Mucosa of descending colon (tissue), 3 donors: ENCODE measurements around the gene EHBP1L1. TPM values are rescaled to one million over a fixed set of nuclear protein-coding genes. Genes with fewer than 3 reads are reported as not detected.

Experiments used
- ATAC-seq: fragments of 200-7000 bp; cut with Tn5 transposase; one replicate; pipeline ENCODE4 v1.9.1; 2020; ENCODE audit warnings: mild to moderate bottlenecking, moderate library complexity
- DNase-seq, 3 donors: peaks; one replicate each; pipeline ENCODE4 v3.0.0-alpha.2; 2020
- H3K36me3 ChIP-seq: fragments of 200-600 bp; one replicate; pipeline ENCODE4 v1.8.0; 2021; ENCODE audit warnings: low read depth, mild to moderate bottlenecking
- H3K4me1 ChIP-seq: fragments of 200-600 bp; one replicate; pipeline ENCODE4 v1.8.0; 2021; ENCODE audit warnings: low read depth, mild to moderate bottlenecking
- H3K4me3 ChIP-seq: fragments of 200-600 bp; one replicate; pipeline ENCODE4 v1.8.0; 2021; ENCODE audit warnings: mild to moderate bottlenecking
- H3K9me3 ChIP-seq: fragments of 200-600 bp; one replicate; pipeline ENCODE4 v1.8.0; 2021; ENCODE audit warnings: mild to moderate bottlenecking
- CTCF ChIP-seq: fragments of 200-600 bp; IDR thresholded peaks from one replicate; pipeline ENCODE4 v1.8.0; 2022; ENCODE audit warnings: antibody characterized with exemption, mild to moderate bottlenecking
- intact Hi-C, 2 donors: fragments of 100-400 bp; cut with DNase I in 1 of 2; cut with micrococcal nuclease in 1 of 2; formaldehyde crosslinking; loops; one replicate each; pipeline versions ENCODE4 v1.11.0 to v1.11.1; 2022; cut with DNase I, micrococcal nuclease
- total RNA-seq, 3 donors: library from RNA; stranded (reverse); fragmentation: NEBNext Ultra II Directional in 2 of 3; extraction: Animal tissue kit (Norgen Biotek cat#: 25700) in 2 of 3; gene quantifications; one replicate each; pipeline versions ENCODE4 v1.2.1 to v1.2.4, GENCODE V29; 2021 to 2023
- donor health status: DM: no; HTN: no; CAD: no; lungs with moderate emphysema.
- donor health status: DM: no; HTN: no; CAD: no.
- donor health status: DM: no; HTN: yes; CAD: no.

Gene EHBP1L1
- total RNA-seq, 3 donors from 2014 or later: 65.8 to 208 (median 65.9) TPM

- TF ChIP-seq CTCF: no peak
- Histone ChIP-seq H3K4me1 (peaks cover 34% of the 10 kb centered on the region), H3K36me3 (peaks cover 9% of the 10 kb centered on the region), H3K4me3 (no peak overlapping the region), H3K9me3 (no peaks in the 10 kb centered on the region)
- ATAC-seq (no peak), DNase-seq (no peak)
- intact Hi-C loops: no loop called here
These were observed 36.8 kb downstream of the EHBP1L1 start for GRCh38 chr11:65612691-65613090.

GRCh38 chr11:65613091-65613928, 37.5 kb downstream of the EHBP1L1 start:
- DNase-seq (peak; percentile 41 to 72 (median 63)), ATAC-seq (no peak)
- peaks cover 9% of the 10 kb centered on the region for H3K36me3 ChIP-seq
- peaks cover 33% of the 10 kb centered on the region for H3K4me1 ChIP-seq
- intact Hi-C loops: no loop called here
- no peaks in the 10 kb centered on the region for H3K9me3 ChIP-seq
- H3K4me3 ChIP-seq: peak overlapping the region; percentile 69
- TF ChIP-seq CTCF: no peak

GRCh38 chr11:65615229-65615949, 39.5 kb downstream of the EHBP1L1 start, which contains the start of gene PCNX3:
TSS of gene PCNX3 (plus strand) at chr11:65615776. CDS start at chr11:65616312, 536 bp downstream.
- no peaks in the 10 kb centered on the region for H3K9me3 ChIP-seq
- peaks cover 33% of the 10 kb centered on the region for H3K4me1 ChIP-seq
- intact Hi-C loops: no loop called here
- TF ChIP-seq CTCF: no peak
- peak within 1 kb of the TSS; percentile 95 for H3K4me3 ChIP-seq
- ATAC-seq (peak; percentile 81), DNase-seq (peak; percentile 100)
- H3K36me3 ChIP-seq: peaks cover 9% of the 10 kb centered on the region

GRCh38 chr11:65615950-65616574, 40.2 kb downstream of the EHBP1L1 start:
- no peak for TF ChIP-seq CTCF
- DNase-seq: peak in 1 of 3 donors; percentile 67

GRCh38 chr11:65616575-65617001, 40.7 kb downstream of the EHBP1L1 start:
- Histone ChIP-seq H3K36me3 (peaks cover 9% of the 10 kb centered on the region), H3K9me3 (no peaks in the 10 kb centered on the region), H3K4me3 (no peak overlapping the region), H3K4me1 (peaks cover 30% of the 10 kb centered on the region)
- no peak for TF ChIP-seq CTCF
- intact Hi-C loops: no loop called here
- ATAC-seq (no peak), DNase-seq (no peak)

More at GRCh38 chr11:65615950-65616574, 40.2 kb downstream of the EHBP1L1 start:
- intact Hi-C loops: no loop called here
- peaks cover 9% of the 10 kb centered on the region for H3K36me3 ChIP-seq
- peak overlapping the region; percentile 95 for H3K4me3 ChIP-seq
- H3K9me3 ChIP-seq: no peaks in the 10 kb centered on the region
- peak; percentile 1 for ATAC-seq
- peaks cover 33% of the 10 kb centered on the region for H3K4me1 ChIP-seq
